SU-DHL-6 (cell line): Measurements from ENCODE around the gene SLC25A48.
A peak's percentile ranks its signal among the peaks of the same experiment; 100 is the strongest.

Source experiments
- H2AFZ ChIP-seq: fragments of 200-600 bp; sonication (generic); 2 replicates; pipeline ENCODE4 v1.6.1; 2014; ENCODE audit warnings: low read depth, mild to moderate bottlenecking, moderate library complexity, mixed read lengths, antibody characterized with exemption, low read length; ENCODE audit not compliant: severe bottlenecking
- H3F3A ChIP-seq: fragments of 200-600 bp; shearing (Covaris generic); 2 replicates; pipeline ENCODE4 v1.6.0; 2016; ENCODE audit warnings: antibody characterized with exemption, mild to moderate bottlenecking; ENCODE audit not compliant: insufficient read depth
- H3K27ac ChIP-seq: fragments of 200-600 bp; sonication (generic); 2 replicates; pipeline ENCODE4 v1.5.1; 2016; ENCODE audit warnings: low read depth, mild to moderate bottlenecking, low read length, moderate library complexity, mixed read lengths
- H3K27me3 ChIP-seq: fragments of 200-600 bp; sonication (generic), shearing (Covaris generic); 2 replicates; pipeline ENCODE4 v1.6.0; 2014; ENCODE audit warnings: mild to moderate bottlenecking, low read length
- H3K36me3 ChIP-seq: fragments of 200-600 bp; sonication (generic); 2 replicates; pipeline ENCODE4 v1.6.1; 2014; ENCODE audit warnings: mild to moderate bottlenecking, low read length, mixed read lengths
- H3K4me2 ChIP-seq: fragments of 300-600, 200-600 bp; shearing (Covaris generic), sonication (generic); 2 replicates; pipeline ENCODE4 v1.6.0; 2014; ENCODE audit warnings: low read length, low read depth, mild to moderate bottlenecking; ENCODE audit not compliant: poor library complexity, severe bottlenecking
- H3K4me3 ChIP-seq: fragments of 200-600 bp; sonication (generic); 2 replicates; pipeline ENCODE4 v1.5.1; 2014; ENCODE audit warnings: antibody characterized with exemption, low read length, mild to moderate bottlenecking, mixed read lengths; ENCODE audit not compliant: insufficient read depth, poor library complexity, severe bottlenecking
- H3K79me2 ChIP-seq: fragments of 200-600 bp; sonication (generic); 2 replicates; pipeline ENCODE4 v1.6.1; 2014; ENCODE audit warnings: mild to moderate bottlenecking, low read length, moderate library complexity; ENCODE audit not compliant: insufficient read depth
- H3K9ac ChIP-seq: fragments of 200-600 bp; sonication (generic); 2 replicates; pipeline ENCODE4 v1.7.0; 2014; ENCODE audit warnings: mild to moderate bottlenecking, low read length
- H3K9me2 ChIP-seq: fragments of 200-600 bp; sonication (generic); replicated peaks from 2 replicates; pipeline ENCODE4 v1.6.1; 2014; ENCODE audit warnings: low read length; ENCODE audit not compliant: insufficient read depth
- H3K9me3 ChIP-seq: fragments of 200-600 bp; sonication (generic); 2 replicates; pipeline ENCODE4 v1.6.1; 2014; ENCODE audit warnings: low read length, mixed read lengths; ENCODE audit not compliant: insufficient read depth
- H4K20me1 ChIP-seq: fragments of 200-600 bp; sonication (generic); 2 replicates; pipeline ENCODE4 v1.6.1; 2014; ENCODE audit warnings: low read depth, mild to moderate bottlenecking, antibody characterized with exemption, low read length, moderate library complexity, mixed read lengths
- EZH2phosphoT487 ChIP-seq: fragments of 200-600 bp; sonication (generic), shearing (Covaris generic); conservative IDR thresholded peaks from 2 replicates; pipeline ENCODE4 v1.6.1; 2018; ENCODE audit warnings: mild to moderate bottlenecking, antibody characterized with exemption, low read length, moderate library complexity, mixed read lengths
- TF ChIP-seq, protein P1 (sequence below): fragments of 200-600 bp; sonication (generic); IDR thresholded peaks from one replicate; pipeline ENCODE4 v1.5.1; 2017; ENCODE audit warnings: antibody characterized with exemption, mild to moderate bottlenecking, low read length, moderate library complexity; ENCODE audit not compliant: insufficient read depth, poor library complexity, severe bottlenecking

Gene SLC25A48

GRCh38 chr5:135829681-135830383 is 4.6 kb upstream of the SLC25A48 start:
- Histone ChIP-seq H3K27ac (no peak overlapping the region), H3K9me2 (no peaks in the 10 kb centered on the region), H3K27me3 (no peaks in the 10 kb centered on the region), H3K4me3 (no peak overlapping the region), H2AFZ (no peak overlapping the region), H3K79me2 (no peaks in the 10 kb centered on the region), H3K4me2 (no peak overlapping the region), H4K20me1 (no peaks in the 10 kb centered on the region), H3F3A (no peaks in the 10 kb centered on the region), H3K36me3 (no peaks in the 10 kb centered on the region), H3K9ac (no peak overlapping the region), H3K9me3 (no peaks in the 10 kb centered on the region)
- TF ChIP-seq, protein P1, sequence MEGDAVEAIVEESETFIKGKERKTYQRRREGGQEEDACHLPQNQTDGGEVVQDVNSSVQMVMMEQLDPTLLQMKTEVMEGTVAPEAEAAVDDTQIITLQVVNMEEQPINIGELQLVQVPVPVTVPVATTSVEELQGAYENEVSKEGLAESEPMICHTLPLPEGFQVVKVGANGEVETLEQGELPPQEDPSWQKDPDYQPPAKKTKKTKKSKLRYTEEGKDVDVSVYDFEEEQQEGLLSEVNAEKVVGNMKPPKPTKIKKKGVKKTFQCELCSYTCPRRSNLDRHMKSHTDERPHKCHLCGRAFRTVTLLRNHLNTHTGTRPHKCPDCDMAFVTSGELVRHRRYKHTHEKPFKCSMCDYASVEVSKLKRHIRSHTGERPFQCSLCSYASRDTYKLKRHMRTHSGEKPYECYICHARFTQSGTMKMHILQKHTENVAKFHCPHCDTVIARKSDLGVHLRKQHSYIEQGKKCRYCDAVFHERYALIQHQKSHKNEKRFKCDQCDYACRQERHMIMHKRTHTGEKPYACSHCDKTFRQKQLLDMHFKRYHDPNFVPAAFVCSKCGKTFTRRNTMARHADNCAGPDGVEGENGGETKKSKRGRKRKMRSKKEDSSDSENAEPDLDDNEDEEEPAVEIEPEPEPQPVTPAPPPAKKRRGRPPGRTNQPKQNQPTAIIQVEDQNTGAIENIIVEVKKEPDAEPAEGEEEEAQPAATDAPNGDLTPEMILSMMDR: peak; percentile 84
- no peak for TF ChIP-seq EZH2phosphoT487

- Histone ChIP-seq H3K9me3 (no peaks in the 10 kb centered on the region), H4K20me1 (no peaks in the 10 kb centered on the region), H3K27ac (no peak overlapping the region), H3K27me3 (no peaks in the 10 kb centered on the region), H3K4me3 (no peak overlapping the region), H3K79me2 (no peaks in the 10 kb centered on the region), H3K9me2 (no peaks in the 10 kb centered on the region), H3K36me3 (no peaks in the 10 kb centered on the region), H3K4me2 (no peak overlapping the region), H3F3A (no peaks in the 10 kb centered on the region), H3K9ac (no peak overlapping the region), H2AFZ (no peak overlapping the region)
- TF ChIP-seq, protein P1: no peak
- no peak for TF ChIP-seq EZH2phosphoT487
Observed at GRCh38 chr5:135830384-135830700, 4.1 kb upstream of the SLC25A48 start.

DNA sequence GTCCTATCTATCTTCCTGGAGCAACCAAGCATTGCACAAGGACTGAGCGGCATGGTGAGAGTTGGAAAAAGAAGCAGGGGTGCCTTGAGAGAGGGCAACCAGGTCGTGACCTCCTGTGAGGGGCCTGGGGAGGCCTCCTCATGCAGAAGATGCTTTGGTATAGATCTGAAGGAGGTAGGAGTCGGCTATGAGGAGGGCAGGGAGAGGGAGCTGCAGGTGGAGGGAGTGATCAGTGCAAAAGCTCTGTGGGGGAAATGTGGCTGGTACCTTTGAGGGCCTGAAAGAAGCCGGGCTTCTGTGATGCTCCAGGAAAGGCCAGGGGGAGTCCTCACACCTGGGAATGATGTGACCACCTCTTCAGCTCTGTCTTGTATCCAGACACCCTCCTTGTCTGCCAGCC is 3.6 kb upstream of the SLC25A48 start:
- Histone ChIP-seq H3K27me3 (no peaks in the 10 kb centered on the region), H3K27ac (no peak overlapping the region)

More for the DNA sequence above, 3.6 kb upstream of the SLC25A48 start:
- Histone ChIP-seq H4K20me1 (no peaks in the 10 kb centered on the region), H3K79me2 (no peaks in the 10 kb centered on the region), H3K9ac (no peak overlapping the region), H3K4me2 (no peak overlapping the region), H3K36me3 (no peaks in the 10 kb centered on the region), H2AFZ (no peak overlapping the region), H3F3A (no peaks in the 10 kb centered on the region), H3K4me3 (no peak overlapping the region), H3K9me3 (no peaks in the 10 kb centered on the region), H3K9me2 (no peaks in the 10 kb centered on the region)
- TF ChIP-seq, protein P1: no peak
- TF ChIP-seq EZH2phosphoT487: no peak
